ENCODE results near the gene RPL22L1. TPM values are rescaled to one million over a fixed set of nuclear protein-coding genes. Genes with fewer than 3 reads are reported as not detected.

The RPL22L1 gene
- total RNA-seq, 1 donor from 2014 or later, result 95.6 TPM

DNA sequence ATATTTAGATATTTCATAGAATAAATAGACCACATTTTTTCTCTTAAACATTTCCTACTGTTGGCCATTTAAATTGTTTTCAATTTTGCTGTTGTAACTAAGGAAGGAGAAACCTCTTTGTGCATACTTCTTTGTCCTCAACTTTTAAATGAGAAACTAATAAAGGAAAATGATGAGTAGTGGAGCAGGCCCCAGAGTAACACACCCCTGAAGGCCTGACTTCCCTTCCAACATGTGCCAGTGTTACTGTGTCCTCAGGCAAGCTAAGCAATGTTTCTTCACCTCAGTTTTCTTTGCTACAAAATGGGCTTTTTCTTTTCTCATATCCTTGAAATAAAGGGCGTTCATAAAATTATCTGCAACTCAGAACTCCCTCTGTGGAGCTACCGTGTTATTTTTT, 53.7 kb downstream of the RPL22L1 start:
- H3K9me3 Mint-ChIP-seq (ENCODE audit: unreplicated experiment), result no peaks in the 10 kb centered on the region
- H3K9me3 ChIP-seq (ENCODE audit: insufficient read depth, low read depth, low read length), result no peaks in the 10 kb centered on the region
- H3K36me3 Mint-ChIP-seq (ENCODE audit: low read depth, unreplicated experiment), result no peaks in the 10 kb centered on the region
- H3K27me3 ChIP-seq (ENCODE audit: insufficient read depth, low read length), result no peaks in the 10 kb centered on the region
- no peak overlapping the region for H3K4me3 Mint-ChIP-seq (ENCODE audit: unreplicated experiment)
- H3K79me2 ChIP-seq (ENCODE audit: insufficient read depth, low read length), result no peaks in the 10 kb centered on the region
- H3K9ac ChIP-seq (ENCODE audit: low read length), result no peak overlapping the region
- peaks cover 6% of the 10 kb centered on the region for H3K4me1 Mint-ChIP-seq (ENCODE audit: low read depth, unreplicated experiment)
- H3K27ac ChIP-seq (ENCODE audit: low read depth, low read length), result no peak overlapping the region
- H4K20me1 ChIP-seq (ENCODE audit: insufficient read depth, low read length), result no peaks in the 10 kb centered on the region
- no peak overlapping the region for H3K27ac Mint-ChIP-seq (ENCODE audit: unreplicated experiment)
- H3K4me2 ChIP-seq (ENCODE audit: low read length), result no peak overlapping the region
- TF ChIP-seq, protein P1, sequence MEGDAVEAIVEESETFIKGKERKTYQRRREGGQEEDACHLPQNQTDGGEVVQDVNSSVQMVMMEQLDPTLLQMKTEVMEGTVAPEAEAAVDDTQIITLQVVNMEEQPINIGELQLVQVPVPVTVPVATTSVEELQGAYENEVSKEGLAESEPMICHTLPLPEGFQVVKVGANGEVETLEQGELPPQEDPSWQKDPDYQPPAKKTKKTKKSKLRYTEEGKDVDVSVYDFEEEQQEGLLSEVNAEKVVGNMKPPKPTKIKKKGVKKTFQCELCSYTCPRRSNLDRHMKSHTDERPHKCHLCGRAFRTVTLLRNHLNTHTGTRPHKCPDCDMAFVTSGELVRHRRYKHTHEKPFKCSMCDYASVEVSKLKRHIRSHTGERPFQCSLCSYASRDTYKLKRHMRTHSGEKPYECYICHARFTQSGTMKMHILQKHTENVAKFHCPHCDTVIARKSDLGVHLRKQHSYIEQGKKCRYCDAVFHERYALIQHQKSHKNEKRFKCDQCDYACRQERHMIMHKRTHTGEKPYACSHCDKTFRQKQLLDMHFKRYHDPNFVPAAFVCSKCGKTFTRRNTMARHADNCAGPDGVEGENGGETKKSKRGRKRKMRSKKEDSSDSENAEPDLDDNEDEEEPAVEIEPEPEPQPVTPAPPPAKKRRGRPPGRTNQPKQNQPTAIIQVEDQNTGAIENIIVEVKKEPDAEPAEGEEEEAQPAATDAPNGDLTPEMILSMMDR (IDR thresholded peaks at IDR 0.05; ENCODE audit: insufficient read depth, low read depth, low read length), result no peak
- no peak for TF ChIP-seq EZH2 (IDR thresholded peaks at IDR 0.05; ENCODE audit: insufficient read depth, low read length)
- no peaks in the 10 kb centered on the region for H3K36me3 ChIP-seq (ENCODE audit: insufficient read depth, low read length)
- peaks cover 6% of the 10 kb centered on the region for H3K4me1 ChIP-seq (ENCODE audit: insufficient read depth, low read length)
- H3K4me3 ChIP-seq (ENCODE audit: insufficient read depth, low read depth, low read length), result no peak overlapping the region
- DNase-seq (ENCODE audit: low read depth), result no peak
- peaks cover 43% of the 10 kb centered on the region for H3K27me3 Mint-ChIP-seq (ENCODE audit: low read depth, unreplicated experiment)
- FAIRE-seq, result no peak
- no peak overlapping the region for H2AFZ ChIP-seq (ENCODE audit: low read depth, low read length)

- Histone ChIP-seq H3K36me3 (ENCODE audit: insufficient read depth, low read length) (no peaks in the 10 kb centered on the region), H3K4me1 (ENCODE audit: insufficient read depth, low read length) (peaks cover 9% of the 10 kb centered on the region), H3K9me3 (ENCODE audit: insufficient read depth, low read depth, low read length) (no peaks in the 10 kb centered on the region), H3K27ac (ENCODE audit: low read depth, low read length) (no peak overlapping the region), H3K9ac (ENCODE audit: low read length) (no peak overlapping the region), H3K4me2 (ENCODE audit: low read length) (no peak overlapping the region), H2AFZ (ENCODE audit: low read depth, low read length) (no peak overlapping the region), H4K20me1 (ENCODE audit: insufficient read depth, low read length) (no peaks in the 10 kb centered on the region), H3K27me3 (ENCODE audit: insufficient read depth, low read length) (no peaks in the 10 kb centered on the region), H3K4me3 (ENCODE audit: insufficient read depth, low read depth, low read length) (no peak overlapping the region), H3K79me2 (ENCODE audit: insufficient read depth, low read length) (no peaks in the 10 kb centered on the region)
- FAIRE-seq, result no peak
- no peak overlapping the region for H3K4me3 Mint-ChIP-seq (ENCODE audit: unreplicated experiment)
- peaks cover 9% of the 10 kb centered on the region for H3K4me1 Mint-ChIP-seq (ENCODE audit: low read depth, unreplicated experiment)
- no peak for DNase-seq (ENCODE audit: low read depth)
- H3K9me3 Mint-ChIP-seq (ENCODE audit: unreplicated experiment), result no peaks in the 10 kb centered on the region
- no peak for TF ChIP-seq EZH2 (IDR thresholded peaks at IDR 0.05; ENCODE audit: insufficient read depth, low read length)
- TF ChIP-seq, protein P1 (IDR thresholded peaks at IDR 0.05; ENCODE audit: insufficient read depth, low read depth, low read length), result no peak
- peaks cover 41% of the 10 kb centered on the region for H3K27me3 Mint-ChIP-seq (ENCODE audit: low read depth, unreplicated experiment)
- H3K36me3 Mint-ChIP-seq (ENCODE audit: low read depth, unreplicated experiment), result no peaks in the 10 kb centered on the region
- no peak overlapping the region for H3K27ac Mint-ChIP-seq (ENCODE audit: unreplicated experiment)
These were observed 54.1 kb downstream of the RPL22L1 start for GRCh38 chr3:170815936-170816335.

GRCh38 chr3:170815340-170815739, 54.7 kb downstream of the RPL22L1 start:
- H3K4me3 ChIP-seq (ENCODE audit: insufficient read depth, low read depth, low read length), result no peak overlapping the region
- H3K4me1 ChIP-seq (ENCODE audit: insufficient read depth, low read length), result peaks cover 9% of the 10 kb centered on the region
- H3K9ac ChIP-seq (ENCODE audit: low read length), result no peak overlapping the region
- H3K36me3 ChIP-seq (ENCODE audit: insufficient read depth, low read length), result no peaks in the 10 kb centered on the region
- no peak overlapping the region for H3K27ac ChIP-seq (ENCODE audit: low read depth, low read length)
- Mint-ChIP-seq H3K4me1 (ENCODE audit: low read depth, unreplicated experiment) (peaks cover 9% of the 10 kb centered on the region), H3K36me3 (ENCODE audit: low read depth, unreplicated experiment) (no peaks in the 10 kb centered on the region), H3K4me3 (ENCODE audit: unreplicated experiment) (no peak overlapping the region), H3K9me3 (ENCODE audit: unreplicated experiment) (no peaks in the 10 kb centered on the region), H3K27ac (ENCODE audit: unreplicated experiment) (no peak overlapping the region), H3K27me3 (ENCODE audit: low read depth, unreplicated experiment) (peaks cover 36% of the 10 kb centered on the region)
- H3K79me2 ChIP-seq (ENCODE audit: insufficient read depth, low read length), result no peaks in the 10 kb centered on the region
- no peak for DNase-seq (ENCODE audit: low read depth)
- no peak for TF ChIP-seq EZH2 (IDR thresholded peaks at IDR 0.05; ENCODE audit: insufficient read depth, low read length)
- TF ChIP-seq, protein P1 (IDR thresholded peaks at IDR 0.05; ENCODE audit: insufficient read depth, low read depth, low read length), result no peak
- H4K20me1 ChIP-seq (ENCODE audit: insufficient read depth, low read length), result no peaks in the 10 kb centered on the region
- no peaks in the 10 kb centered on the region for H3K9me3 ChIP-seq (ENCODE audit: insufficient read depth, low read depth, low read length)
- FAIRE-seq, result no peak
- no peaks in the 10 kb centered on the region for H3K27me3 ChIP-seq (ENCODE audit: insufficient read depth, low read length)
- no peak overlapping the region for H2AFZ ChIP-seq (ENCODE audit: low read depth, low read length)
- no peak overlapping the region for H3K4me2 ChIP-seq (ENCODE audit: low read length)

Other genes with a start within 250 kb of the RPL22L1 start
- 18.6 and 19.4 TPM in 2 replicates for gene EIF5A2, start 38.4 kb upstream of the RPL22L1 start, total RNA-seq
- gene SLC2A2, start 156.5 kb upstream of the RPL22L1 start, total RNA-seq, result not detected in 2 replicates